Endodermal cell (in vitro differentiated cells): Measurements from ENCODE around the gene MKRN2. TPM values are rescaled to one million over a fixed set of nuclear protein-coding genes. Genes with fewer than 3 reads are reported as not detected.
"Not testable (repeated sequence)": the region's sequence is repeated elsewhere in the genome, so short reads cannot be mapped to it uniquely, and the experiment has no call there.

Experiments used
- DNase-seq: peaks from one replicate; pipeline ENCODE4 v3.0.0-alpha.2; 2017
- H3K27ac ChIP-seq: 2 replicates; pipeline ENCODE4 v1.5.1; 2013; ENCODE audit warnings: mild to moderate bottlenecking, low read depth, low read length, moderate library complexity
- H3K27me3 ChIP-seq: 2 replicates; pipeline ENCODE4 v1.6.1; 2013; ENCODE audit warnings: mild to moderate bottlenecking, low read length, moderate library complexity; ENCODE audit not compliant: insufficient read depth, control insufficient read depth, poor library complexity, severe bottlenecking
- H3K36me3 ChIP-seq: 2 replicates; pipeline ENCODE4 v1.7.0; 2013; ENCODE audit warnings: mild to moderate bottlenecking, low read length, moderate library complexity; ENCODE audit not compliant: control insufficient read depth, insufficient read depth
- H3K4me1 ChIP-seq: one replicate; pipeline ENCODE4 v1.7.0; 2013; ENCODE audit warnings: low read length; ENCODE audit not compliant: control insufficient read depth, insufficient read depth
- H3K4me3 ChIP-seq: 2 replicates; pipeline ENCODE4 v1.5.1; 2013; ENCODE audit warnings: mild to moderate bottlenecking, low read length, moderate library complexity
- H3K9ac ChIP-seq: 2 replicates; pipeline ENCODE4 v1.6.1; 2013; ENCODE audit warnings: mild to moderate bottlenecking, low read length, moderate library complexity; ENCODE audit not compliant: poor library complexity, severe bottlenecking; ENCODE audit errors: extremely low read depth
- H3K9me3 ChIP-seq: 2 replicates; pipeline ENCODE4 v1.6.1; 2013; ENCODE audit warnings: mild to moderate bottlenecking, low read length, moderate library complexity; ENCODE audit not compliant: control insufficient read depth
- H3K27ac Mint-ChIP-seq: 2 replicates; pipeline ENCODE4 v1.8.0; 2020; ENCODE audit warnings: mixed read lengths
- H3K27me3 Mint-ChIP-seq: 2 replicates; pipeline ENCODE4 v1.8.0; 2021; ENCODE audit warnings: mild to moderate bottlenecking, mixed read lengths; ENCODE audit not compliant: insufficient read depth
- H3K36me3 Mint-ChIP-seq: 2 replicates; pipeline ENCODE4 v1.8.0; 2020; ENCODE audit warnings: low read depth, mixed read lengths
- H3K4me1 Mint-ChIP-seq: 2 replicates; pipeline ENCODE4 v1.8.0; 2020; ENCODE audit warnings: mixed read lengths
- H3K4me3 Mint-ChIP-seq: 2 replicates; pipeline ENCODE4 v1.8.0; 2020; ENCODE audit warnings: mild to moderate bottlenecking, moderate library complexity, mixed read lengths
- H3K9me3 Mint-ChIP-seq: 2 replicates; pipeline ENCODE4 v1.8.0; 2020; ENCODE audit warnings: mild to moderate bottlenecking, mixed read lengths
- CTCF ChIP-seq: fragments of 200-600 bp; sonication (generic); conservative IDR thresholded peaks from 2 replicates; pipeline ENCODE4 v1.5.0; 2021; ENCODE audit warnings: antibody characterized with exemption, mild to moderate bottlenecking
- WGBS, 2 experiments: methylation state at CpG; one replicate each; pipeline versions ENCODE4 v1.1.5 to v1.1.7; 2013; ENCODE audit warnings: missing lambda C conversion rate in 2 of 2, mixed read lengths in 1 of 2; ENCODE audit not compliant: insufficient coverage in 1 of 2, insufficient read length in 1 of 2; 5-methylcytosine and 5-hydroxymethylcytosine counted together
- total RNA-seq, 2 donors: library from RNA; stranded (reverse); fragmentation: NEBNext Ultra II Directional in 1 of 2; extraction: Animal tissue kit (Norgen Biotek cat#: 25700) in 1 of 2; gene quantifications; 2 replicates in 1 of 2; 3 replicates in 1 of 2; pipeline ENCODE4 v1.2.1, GENCODE V29; 2021

MKRN2 gene
- total RNA-seq, 2 donors from 2014 or later = 18.8 to 23.3 TPM

- H3K9ac ChIP-seq = no peak overlapping the region
- no peaks in the 10 kb centered on the region for H3K4me1 ChIP-seq
- H3K4me3 Mint-ChIP-seq = no peak overlapping the region
- DNase-seq = no peak
- H3K27ac Mint-ChIP-seq = no peak overlapping the region
- peaks cover 17% of the 10 kb centered on the region for H3K36me3 Mint-ChIP-seq
- H3K27me3 Mint-ChIP-seq = no peaks in the 10 kb centered on the region
- H3K4me1 Mint-ChIP-seq = peaks cover 2% of the 10 kb centered on the region
- peaks cover 26% of the 10 kb centered on the region for H3K36me3 ChIP-seq
- no peak for TF ChIP-seq CTCF
- H3K27me3 ChIP-seq = no peaks in the 10 kb centered on the region
- no peaks in the 10 kb centered on the region for H3K9me3 Mint-ChIP-seq
- H3K4me3 ChIP-seq = no peak overlapping the region
- no peaks in the 10 kb centered on the region for H3K9me3 ChIP-seq
- no peak overlapping the region for H3K27ac ChIP-seq
Observed at GRCh38 chr3:12620729-12621128, 63.8 kb downstream of the MKRN2 start.

- H3K27ac ChIP-seq = no peak overlapping the region
- no peak overlapping the region for H3K9ac ChIP-seq
- no peaks in the 10 kb centered on the region for H3K4me1 ChIP-seq
- WGBS, 2 experiments = 93 to 98% methylated on average over 4 of the region's 4 CpGs
- H3K27me3 Mint-ChIP-seq = no peaks in the 10 kb centered on the region
- H3K9me3 Mint-ChIP-seq = no peaks in the 10 kb centered on the region
- no peak overlapping the region for H3K27ac Mint-ChIP-seq
- no peak for TF ChIP-seq CTCF
- H3K4me1 Mint-ChIP-seq = peaks cover 2% of the 10 kb centered on the region
- H3K9me3 ChIP-seq = no peaks in the 10 kb centered on the region
- H3K4me3 Mint-ChIP-seq = no peak overlapping the region
- peaks cover 10% of the 10 kb centered on the region for H3K36me3 Mint-ChIP-seq
- DNase-seq = no peak
- no peak overlapping the region for H3K4me3 ChIP-seq
- no peaks in the 10 kb centered on the region for H3K27me3 ChIP-seq
- peaks cover 12% of the 10 kb centered on the region for H3K36me3 ChIP-seq
Observed at GRCh38 chr3:12622335-12622734, 65.4 kb downstream of the MKRN2 start.

GRCh38 chr3:12624056-12624455 is 67.2 kb downstream of the MKRN2 start:
- no peaks in the 10 kb centered on the region for H3K9me3 Mint-ChIP-seq
- no peaks in the 10 kb centered on the region for H3K27me3 ChIP-seq
- H3K27me3 Mint-ChIP-seq = no peaks in the 10 kb centered on the region
- no peak overlapping the region for H3K27ac ChIP-seq
- DNase-seq = no peak
- H3K36me3 ChIP-seq = no peaks in the 10 kb centered on the region
- WGBS, 2 experiments = 98% methylated on average over 5 of the region's 5 CpGs
- no peaks in the 10 kb centered on the region for H3K4me1 ChIP-seq
- H3K4me3 ChIP-seq = no peak overlapping the region
- H3K9me3 ChIP-seq = no peaks in the 10 kb centered on the region
- no peak overlapping the region for H3K9ac ChIP-seq
- peaks cover 2% of the 10 kb centered on the region for H3K4me1 Mint-ChIP-seq
- no peaks in the 10 kb centered on the region for H3K36me3 Mint-ChIP-seq
- H3K4me3 Mint-ChIP-seq = no peak overlapping the region
- H3K27ac Mint-ChIP-seq = no peak overlapping the region
- TF ChIP-seq CTCF = no peak

- H3K9me3 Mint-ChIP-seq, H3K36me3 ChIP-seq, H3K27ac ChIP-seq, H3K36me3 Mint-ChIP-seq, H3K4me3 Mint-ChIP-seq, DNase-seq, H3K9me3 ChIP-seq, H3K27me3 ChIP-seq, H3K4me1 ChIP-seq, H3K4me1 Mint-ChIP-seq, H3K4me3 ChIP-seq, H3K9ac ChIP-seq, H3K27me3 Mint-ChIP-seq: not testable (repeated sequence)
- H3K27ac Mint-ChIP-seq = peak overlapping the region; percentile 16
- 93 to 94% methylated on average over 2 to 3 of the region's 3 CpGs for WGBS, 2 experiments
Observed at GRCh38 chr3:12624964-12625363, 68.1 kb downstream of the MKRN2 start.
